ENCODE data around the gene ZNF319.
A peak's percentile ranks its signal among the peaks of the same experiment; 100 is the strongest.
"Not testable (repeated sequence)": the region's sequence is repeated elsewhere in the genome, so short reads cannot be mapped to it uniquely, and the experiment has no call there.

Gene ZNF319

DNA sequence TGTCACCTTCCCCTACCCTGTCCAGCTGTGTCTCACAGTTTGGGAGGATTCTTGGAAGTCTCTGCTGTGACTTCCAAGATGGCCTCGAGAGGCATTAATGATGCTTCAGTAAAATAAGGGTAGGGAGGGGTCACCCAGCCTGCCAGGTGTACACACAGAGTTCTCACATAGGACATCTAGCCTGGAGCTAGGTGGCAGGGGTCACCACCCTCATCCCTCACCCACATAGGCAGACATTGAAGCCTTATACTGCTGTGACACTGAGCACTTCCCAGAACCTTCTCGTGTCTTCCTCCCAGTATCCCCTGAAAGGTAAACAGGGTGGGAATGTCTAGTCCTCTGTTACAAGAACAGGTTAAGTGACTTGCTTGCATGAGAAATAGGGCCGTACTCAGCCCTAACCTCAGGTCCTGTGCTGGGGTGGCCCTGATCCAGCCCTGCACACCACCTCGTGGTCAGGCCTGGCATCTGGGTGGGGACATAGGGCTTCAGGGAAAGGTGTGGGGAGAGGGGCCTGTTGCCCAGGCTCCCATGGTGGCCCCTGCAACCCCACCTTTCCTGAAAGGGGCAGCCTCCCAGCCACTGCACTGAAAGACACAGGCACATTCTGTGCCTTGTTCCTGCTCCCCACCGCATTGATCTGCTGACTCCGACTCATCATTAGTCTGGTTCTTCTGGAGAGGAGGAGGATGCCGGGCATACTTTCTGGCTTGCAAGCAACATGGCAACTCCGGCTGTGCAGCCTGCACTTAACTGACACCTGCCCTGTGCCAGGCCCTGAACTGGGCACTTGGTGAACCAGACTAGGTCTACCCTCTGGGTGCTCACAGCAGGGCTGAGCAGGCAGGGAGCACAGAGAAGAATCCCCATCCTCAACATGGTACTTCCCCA is 21.4 kb upstream of the ZNF319 start:
- DNase-seq (ENCODE audit: low read depth): peak; percentile 51

DNA sequence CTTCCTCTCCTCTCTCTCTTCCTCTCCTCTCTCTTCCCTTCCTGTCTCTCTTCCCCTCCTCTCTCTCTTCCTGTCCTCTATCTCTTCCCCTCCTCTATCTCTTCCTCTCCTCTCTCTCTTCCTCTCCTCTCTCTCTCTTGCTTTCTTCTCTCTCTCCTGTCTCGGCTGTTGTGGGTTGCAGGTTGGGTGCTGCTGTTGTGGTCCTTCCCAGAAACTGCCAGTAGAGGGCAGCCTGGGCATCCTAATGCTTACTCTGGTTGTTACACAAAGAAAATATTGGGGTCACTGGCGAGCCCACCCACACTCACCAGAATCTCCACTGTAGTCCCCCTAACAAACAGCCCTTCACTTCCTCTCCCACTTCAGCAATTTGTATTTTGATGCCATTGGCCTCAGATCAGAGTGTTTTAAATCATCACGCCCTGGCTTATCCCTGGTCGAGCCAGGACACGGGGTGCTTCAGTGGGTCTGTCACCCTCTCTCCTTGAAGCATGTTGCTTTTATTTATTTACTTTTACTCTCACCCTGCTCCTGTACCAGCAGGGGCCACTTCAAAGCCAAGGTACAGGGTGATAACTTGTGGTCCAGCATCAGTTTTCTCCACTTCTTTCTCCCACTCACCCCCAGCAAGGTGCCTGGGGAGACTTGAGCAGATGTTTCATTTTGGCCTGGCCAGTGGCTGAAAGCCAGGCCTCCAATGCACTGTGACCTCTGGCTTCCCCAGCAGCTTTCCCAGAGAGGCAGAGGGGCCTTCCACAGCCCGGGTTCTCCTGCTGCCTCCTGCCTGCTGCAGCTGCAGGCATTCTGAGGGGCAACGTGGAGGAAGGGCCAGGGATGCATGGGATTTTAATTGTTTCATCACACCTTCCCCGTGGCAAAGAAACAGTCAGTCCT is 20.4 kb upstream of the ZNF319 start:
- DNase-seq (ENCODE audit: low read depth): peak; percentile 23

DNA sequence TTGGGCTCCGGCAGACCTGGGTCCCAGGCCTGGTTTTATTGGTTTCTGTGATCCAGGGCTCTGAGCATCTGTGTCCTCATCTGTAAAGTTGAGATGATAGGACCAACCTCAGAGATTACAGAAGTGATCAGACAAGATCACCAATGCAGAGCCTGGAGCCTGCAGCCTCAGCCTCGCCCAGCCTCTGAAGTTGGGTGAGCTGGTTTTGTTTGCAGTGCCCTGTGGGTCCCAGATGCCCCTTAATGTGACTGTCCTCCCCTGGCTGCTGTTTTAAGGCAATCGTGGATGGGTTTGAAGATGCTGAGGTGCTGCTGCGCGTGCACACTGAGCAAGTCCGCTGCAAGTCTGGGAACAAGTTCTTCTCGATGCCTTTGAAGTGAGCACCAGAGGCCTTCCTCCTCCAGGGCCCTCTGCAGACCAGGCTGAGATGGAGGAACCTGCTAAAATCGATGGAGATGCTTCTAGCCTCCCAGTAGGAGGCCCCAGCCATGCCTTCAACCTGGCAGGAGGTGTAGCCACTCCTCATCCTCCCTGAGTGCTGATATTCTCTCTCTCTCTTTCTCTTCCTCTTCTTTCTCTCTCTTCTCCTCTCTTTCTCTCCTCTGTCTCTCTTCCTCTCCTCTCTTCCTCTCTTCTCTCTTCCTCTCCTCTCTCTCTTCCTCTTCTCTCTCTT is 19.5 kb upstream of the ZNF319 start:
- no peak for DNase-seq (ENCODE audit: low read depth)

DNA sequence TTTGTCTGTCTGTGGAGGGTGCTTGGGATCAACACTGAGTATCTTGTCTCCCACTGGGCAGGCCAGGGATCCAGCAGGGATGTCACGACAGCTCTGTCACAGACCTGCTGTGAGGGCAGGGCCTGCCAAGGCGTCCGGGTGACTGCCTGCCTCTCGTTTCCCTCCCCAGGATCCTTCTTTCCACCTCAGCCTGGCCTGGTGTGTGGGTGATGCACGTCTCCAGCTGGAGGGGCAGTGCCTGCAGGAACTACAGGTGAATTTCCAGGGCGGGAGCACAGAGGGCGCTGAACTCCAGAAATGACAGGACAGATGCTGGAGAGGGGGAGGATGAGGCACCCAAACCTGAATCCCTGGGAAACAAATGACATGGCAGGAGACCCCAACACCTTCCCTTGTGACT is 18.3 kb upstream of the ZNF319 start:
- no peak for DNase-seq (ENCODE audit: low read depth)

DNA sequence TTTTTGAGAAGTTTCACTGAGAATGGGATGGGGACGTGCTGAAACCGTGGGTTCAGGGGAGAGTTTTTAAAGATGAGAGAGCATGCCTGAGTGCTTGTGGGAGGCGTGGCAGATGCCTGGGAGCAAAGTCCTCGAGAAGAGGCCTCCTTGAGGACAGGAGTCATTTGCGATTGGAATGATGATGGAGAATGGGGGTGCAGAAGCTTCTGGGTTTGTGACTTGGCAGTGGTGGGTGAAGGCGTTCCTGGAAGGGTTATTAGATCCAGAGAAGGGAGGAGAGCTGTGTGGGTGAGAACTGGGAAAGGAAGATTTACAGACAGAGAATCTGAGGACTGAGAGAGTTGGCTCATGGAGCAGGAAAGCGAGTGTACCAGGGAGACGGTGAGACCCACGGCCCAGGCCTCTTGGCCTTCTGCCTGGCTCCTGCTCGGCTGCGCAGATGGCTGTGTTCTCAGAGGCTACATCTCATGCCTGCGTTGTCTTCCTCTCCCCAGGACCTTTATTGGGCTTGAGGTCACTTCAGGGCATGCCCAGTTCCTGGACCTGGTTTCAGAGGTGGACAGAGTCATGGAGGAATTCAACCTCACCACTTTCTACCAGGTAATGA is 16.5 kb upstream of the ZNF319 start:
- DNase-seq (ENCODE audit: low read depth): no peak

DNA sequence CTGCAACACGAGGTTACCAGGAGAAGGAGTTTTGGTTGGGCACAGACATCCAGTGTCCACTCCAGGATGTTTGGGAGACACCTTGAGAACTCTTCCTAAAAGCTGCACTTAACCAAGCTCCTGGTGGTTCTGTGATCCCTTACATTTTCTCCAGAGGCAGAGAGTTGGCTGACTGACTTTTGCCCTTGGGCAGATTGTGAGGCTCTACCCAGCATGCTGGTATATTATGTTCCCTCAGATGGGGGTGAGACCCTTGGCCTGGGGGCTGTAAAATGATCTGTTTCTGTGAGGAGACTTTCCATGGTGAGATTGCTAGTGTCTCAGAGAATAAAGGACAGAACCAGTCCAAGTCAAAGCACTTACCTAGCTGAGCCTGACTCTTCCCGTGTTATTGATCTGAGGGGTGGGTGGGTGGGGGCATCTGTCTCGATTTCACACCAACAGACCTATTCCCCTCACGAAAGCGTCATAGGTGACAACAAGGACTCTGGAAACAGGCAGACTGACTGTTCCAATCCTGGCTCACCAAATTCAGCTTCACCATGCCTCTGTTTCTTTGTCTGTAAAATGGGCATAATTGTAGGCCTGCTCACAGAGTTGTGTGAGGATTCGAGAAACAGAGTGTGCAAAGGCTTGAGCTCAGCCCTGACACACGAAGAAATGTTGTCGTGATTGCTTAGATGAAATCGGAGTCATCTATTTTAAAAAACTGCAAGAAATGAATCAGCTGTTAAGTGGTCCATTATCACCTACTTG is 12.9 kb upstream of the ZNF319 start:
- no peak for DNase-seq (ENCODE audit: low read depth)

DNA sequence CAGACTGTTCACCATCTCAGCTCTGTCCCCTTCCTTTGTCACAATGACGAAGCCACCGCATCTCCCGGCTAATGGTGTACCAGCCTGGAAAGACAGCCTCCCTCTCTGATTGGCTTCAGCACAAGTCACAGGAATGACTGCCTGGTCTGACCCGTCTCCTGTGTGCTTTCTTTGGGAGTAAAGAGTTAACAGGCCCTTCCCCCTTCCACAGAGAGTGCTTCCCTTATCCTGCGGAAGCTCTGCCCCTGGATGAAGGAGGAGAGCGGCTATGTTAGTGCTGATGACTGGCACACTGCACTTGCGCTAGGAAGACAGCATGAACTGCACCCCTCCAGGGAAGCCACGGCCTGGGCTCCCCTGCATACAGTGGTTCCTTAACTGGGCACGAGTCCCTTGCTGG is 12.0 kb upstream of the ZNF319 start:
- no peak for DNase-seq (ENCODE audit: low read depth)

DNA sequence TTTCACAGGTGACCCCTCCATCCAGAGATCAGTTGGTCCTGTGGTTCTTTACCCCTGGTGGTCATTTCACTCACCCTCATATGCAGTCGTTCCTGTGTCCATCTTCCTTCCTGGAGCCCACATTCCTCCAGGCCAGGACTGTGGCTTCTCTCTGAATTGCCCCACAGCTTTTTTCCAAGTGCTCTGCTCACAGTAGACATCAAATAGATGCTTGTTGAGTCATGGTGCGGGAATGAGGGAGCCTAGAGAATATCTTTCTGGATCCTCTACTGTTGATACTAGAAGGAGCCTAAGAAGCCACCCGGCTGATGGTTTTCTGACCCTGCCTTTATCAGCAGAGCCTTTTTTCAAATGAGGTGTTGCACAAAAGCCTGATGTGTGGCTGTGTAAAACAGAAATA is 11.2 kb upstream of the ZNF319 start:
- DNase-seq (ENCODE audit: low read depth): peak; percentile 60

DNA sequence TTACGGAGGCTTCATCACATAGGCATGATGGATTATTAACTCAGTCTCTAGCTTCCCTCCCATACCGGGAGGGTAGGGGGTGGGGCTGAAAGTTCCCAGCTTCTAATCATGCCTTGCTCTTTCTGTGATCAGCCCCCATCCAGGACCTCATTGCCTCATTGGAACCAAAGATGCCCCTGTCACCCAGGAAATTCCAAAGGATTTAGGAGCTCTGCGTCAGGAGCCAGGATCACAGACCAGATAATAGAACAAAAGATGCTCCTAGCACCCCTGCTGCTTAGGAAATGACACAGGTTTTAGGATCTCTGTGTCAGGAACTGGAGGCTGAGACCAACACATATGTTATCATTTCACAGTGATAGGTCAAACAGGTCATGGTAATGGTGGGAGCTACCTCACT is 10.4 kb upstream of the ZNF319 start:
- DNase-seq (ENCODE audit: low read depth): peak; percentile 23

DNA sequence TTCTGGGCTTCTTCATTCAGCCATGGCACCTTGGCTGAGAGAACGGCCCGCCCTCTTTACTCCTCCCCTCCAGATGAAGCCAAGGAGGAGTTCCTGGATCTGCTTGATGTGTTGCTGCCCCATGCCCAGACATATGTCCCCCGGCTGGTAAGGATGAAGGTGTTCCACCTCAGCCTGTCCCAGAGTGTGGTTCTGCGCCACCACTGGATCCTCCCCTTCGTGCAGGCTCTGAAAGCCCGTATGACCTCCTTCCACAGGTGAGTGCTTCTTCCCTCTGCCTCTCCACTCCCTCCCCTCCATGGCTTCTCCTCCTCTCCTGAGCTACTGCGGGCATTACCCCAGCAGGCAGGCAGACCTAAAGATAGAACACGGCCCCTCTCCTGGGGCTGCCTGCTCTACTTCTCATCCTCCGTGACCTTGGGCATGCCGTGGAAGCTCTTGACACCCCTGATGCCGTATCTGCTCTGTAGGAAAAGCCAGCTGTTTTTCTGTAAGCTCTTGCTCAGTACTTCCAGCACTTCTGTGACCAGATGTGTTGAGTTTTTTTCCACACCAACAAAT is 9.5 kb upstream of the ZNF319 start:
- no peak for DNase-seq (ENCODE audit: low read depth)

DNA sequence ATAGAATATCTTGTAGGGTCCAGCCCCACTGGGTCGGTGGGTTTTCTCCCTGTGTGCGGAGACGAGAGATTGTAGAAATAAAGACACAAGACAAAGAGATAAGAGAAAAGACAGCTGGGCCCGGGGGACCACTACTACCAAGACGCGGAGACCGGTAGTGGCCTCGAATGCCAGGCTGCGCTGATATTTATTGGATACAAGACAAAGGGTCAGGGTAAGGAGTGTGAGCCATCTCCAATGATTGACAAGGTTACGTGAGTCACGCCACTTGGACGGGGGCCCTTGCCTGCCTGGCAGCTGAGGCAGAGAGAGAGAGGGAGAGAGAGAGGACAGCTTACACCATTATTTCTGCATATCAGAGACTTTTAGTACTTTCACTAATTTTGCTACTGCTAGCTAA is 4.3 kb upstream of the ZNF319 start:
- DNase-seq (ENCODE audit: low read depth): not testable (repeated sequence)

DNA sequence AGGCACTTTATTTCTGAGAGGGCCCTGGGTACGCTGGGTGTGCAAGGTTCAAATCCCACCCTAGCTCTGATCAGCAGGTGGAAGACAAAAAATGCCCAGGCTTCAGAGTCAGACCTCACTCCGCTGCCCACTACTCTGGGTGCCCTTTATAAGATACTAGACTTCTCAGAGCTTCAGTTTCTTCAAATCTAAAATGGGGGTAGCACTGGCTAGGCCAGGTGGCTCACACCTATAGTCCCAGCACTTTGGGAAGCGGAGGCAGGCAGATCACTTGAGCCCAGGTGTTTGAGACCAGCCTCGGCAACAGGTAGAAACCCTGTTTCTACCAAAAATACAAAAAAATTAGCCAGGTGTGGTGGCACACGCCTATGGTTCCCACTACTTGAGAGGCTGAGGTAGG is 2.5 kb upstream of the ZNF319 start:
- no peak for DNase-seq (ENCODE audit: low read depth)

DNA sequence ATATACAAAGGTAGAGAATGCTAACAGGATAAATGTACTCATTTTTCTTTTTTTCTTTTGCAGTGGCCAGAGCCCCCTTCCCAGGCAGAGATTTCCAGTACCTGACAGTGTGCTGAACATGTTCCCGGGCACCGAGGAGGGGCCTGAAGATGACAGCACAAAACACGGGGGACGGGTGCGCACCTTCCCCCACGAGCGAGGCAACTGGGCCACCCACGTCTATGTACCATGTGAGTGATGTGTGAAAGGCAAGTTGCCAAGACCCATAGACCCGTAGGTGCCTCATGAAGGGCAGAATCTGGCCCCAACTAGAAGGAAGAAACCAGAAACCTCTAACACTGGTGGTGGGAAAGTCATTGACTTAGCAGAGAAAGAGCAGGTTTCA is 1.9 kb upstream of the ZNF319 start:
- DNase-seq (ENCODE audit: low read depth): no peak

DNA sequence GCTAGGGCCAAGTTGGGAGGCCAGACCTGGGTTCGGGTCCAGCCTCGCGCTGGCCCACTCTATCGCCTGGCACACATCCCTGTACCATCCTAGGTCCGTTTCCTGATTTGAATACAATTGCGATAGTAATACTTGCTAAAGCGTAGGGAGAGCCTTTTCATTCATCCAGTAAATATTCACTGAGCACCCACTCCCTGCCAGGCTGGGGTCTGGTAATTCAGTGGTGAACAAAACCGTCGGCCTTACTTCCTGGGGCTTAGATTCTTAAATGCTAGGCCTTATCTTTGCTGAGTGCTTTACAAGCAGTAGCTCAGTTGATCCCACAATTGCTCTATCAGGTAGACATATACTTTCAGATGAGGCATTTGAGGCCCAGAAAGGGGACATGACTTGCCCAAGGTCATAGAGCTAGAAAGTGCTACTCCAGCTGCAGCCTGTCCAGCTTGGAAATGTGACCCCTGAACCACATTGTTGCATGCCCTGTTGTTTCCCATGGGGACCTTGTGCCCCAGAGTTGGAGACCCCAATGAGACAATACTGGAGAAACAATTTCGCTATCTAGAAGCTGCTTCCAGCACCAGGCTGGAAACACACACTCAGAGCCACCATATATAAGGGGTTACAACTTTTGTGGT is 1.4 kb upstream of the ZNF319 start:
- DNase-seq (ENCODE audit: low read depth): no peak

DNA sequence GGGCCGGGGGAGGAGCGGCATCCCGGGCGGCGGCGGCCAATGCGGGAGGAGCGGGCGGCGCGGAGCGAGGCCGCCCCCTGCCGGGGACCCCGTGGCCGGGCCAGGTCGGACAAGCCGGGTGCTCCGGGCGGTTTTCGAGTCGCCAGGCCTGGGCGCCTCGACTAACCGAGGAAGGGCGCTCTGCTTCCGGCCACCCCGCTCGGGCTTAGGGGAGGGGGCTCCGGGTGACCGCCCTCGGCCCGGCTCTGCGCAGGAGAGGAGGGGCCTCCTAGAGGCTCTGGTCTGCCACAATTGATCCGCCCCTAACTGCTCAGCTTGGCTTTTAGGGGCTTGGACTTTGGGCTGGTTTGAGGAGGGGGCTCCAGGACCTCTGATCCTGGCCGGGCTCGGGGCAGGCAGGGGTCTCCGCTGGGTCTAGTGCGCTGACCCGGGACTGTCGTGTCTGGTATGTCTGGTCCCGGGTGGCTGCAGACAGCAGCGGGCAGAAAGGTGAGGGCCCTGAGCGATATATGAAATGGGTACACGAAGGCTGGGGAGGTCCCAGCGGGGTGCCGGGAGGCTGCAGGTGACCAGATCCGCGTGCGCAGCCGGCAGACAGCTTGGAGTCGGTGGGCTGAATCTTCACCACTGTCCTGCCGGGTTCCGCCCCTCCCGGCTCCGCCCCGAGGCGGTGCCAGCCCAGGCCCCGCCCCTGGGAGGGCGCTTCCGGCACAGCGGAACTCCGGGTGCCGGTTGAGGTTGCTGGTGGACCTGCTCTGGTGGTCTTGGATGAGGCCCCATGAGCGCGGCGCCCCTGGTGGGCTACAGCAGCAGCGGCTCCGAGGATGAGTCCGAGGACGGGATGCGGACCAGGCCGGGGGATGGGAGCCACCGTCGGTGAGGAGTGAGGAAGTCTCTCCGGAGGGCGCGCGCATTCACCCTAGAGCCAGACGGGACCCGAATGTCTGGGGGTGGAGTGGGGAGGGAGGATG is 519 bp upstream of the ZNF319 start, which contains the start of gene USB1:
Gene USB1, plus strand, starts transcription at position 702 of the 971 bp plus-strand sequence. Its CDS starts 77 bp downstream, at position 779.
- DNase-seq (ENCODE audit: low read depth): peak; percentile 45

DNA sequence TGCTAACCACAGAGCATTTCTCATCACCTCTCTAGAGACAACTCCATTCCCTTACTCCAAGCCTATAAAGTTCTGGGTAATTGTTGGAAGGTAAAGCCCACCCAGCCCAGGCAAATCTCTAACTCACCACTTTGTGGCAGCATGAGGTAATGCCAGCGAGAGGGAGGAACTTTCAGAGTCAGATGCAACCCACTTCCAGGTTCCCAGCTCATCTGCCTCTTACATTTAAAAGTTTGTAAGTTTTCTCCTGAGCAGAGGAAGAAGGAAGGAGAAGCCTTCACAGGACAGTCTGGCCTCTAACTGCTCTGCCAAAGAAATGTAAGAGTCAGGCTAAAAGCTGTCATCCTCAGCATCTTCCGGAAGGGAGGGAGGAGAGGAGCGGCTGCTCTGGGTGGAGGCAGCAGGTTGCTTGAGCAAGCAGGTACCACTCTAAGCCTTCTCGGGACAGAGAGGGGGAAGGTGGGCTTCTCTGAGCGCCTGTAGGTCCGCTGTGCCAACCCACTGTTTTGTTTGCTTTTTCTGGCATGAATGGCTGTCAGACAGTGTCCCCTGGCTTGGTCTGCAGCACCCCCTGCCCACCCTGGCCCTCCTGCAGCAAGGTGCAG is 1.0 kb downstream of the ZNF319 start:
- DNase-seq (ENCODE audit: low read depth): no peak

DNA sequence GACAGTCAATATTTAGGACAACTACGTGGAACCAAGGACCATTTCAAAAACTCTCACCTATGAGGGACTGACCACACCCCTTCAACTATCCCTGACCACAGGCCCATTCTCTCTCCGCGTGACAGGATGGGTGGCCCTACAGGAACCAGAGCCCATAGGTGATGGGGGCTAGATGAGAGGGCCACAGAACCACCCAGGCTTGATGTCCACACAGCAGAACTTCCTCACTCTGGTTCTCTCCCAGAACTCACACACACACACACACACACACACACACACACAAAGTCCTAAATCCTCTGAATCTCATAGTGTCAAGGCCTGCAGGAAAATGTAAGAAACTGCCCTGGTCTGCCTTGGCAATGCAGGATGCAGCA is 1.5 kb downstream of the ZNF319 start:
- no peak for DNase-seq (ENCODE audit: low read depth)

DNA sequence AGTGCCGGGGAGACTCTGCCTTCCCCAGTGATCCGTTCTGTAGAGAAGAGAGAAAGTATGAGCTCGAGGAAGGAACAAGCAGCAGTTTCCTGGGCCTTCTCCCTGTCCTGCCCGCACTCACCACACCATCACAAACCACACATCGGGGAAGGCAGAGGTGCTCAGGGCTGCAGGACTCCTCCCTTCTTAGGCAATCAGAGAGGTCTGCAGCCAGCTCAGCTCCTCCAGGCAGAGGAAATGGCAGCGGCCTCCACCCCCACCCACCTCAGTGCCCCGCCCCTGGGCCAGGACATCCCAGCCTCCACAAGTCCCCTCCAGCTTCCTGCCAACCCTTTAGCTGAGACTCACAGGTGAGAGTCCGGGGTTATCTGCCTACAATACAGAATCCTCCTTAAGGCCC is 2.0 kb downstream of the ZNF319 start:
- no peak for DNase-seq (ENCODE audit: low read depth)

Measured in HS-5 (cell line).